Stimulated activated CD4-positive, alpha-beta T cell treated with anti-CD3 and anti-CD28 coated beads, Interleukin-2, amount 100 ng/mL, for 4 hours (primary cell): ENCODE results near the gene CD93.

ENCODE experiments used
- DNase-seq: peaks from one replicate; pipeline ENCODE4 v3.0.0-alpha.2; 2020; ENCODE audit warnings: low read depth

Gene CD93

DNA sequence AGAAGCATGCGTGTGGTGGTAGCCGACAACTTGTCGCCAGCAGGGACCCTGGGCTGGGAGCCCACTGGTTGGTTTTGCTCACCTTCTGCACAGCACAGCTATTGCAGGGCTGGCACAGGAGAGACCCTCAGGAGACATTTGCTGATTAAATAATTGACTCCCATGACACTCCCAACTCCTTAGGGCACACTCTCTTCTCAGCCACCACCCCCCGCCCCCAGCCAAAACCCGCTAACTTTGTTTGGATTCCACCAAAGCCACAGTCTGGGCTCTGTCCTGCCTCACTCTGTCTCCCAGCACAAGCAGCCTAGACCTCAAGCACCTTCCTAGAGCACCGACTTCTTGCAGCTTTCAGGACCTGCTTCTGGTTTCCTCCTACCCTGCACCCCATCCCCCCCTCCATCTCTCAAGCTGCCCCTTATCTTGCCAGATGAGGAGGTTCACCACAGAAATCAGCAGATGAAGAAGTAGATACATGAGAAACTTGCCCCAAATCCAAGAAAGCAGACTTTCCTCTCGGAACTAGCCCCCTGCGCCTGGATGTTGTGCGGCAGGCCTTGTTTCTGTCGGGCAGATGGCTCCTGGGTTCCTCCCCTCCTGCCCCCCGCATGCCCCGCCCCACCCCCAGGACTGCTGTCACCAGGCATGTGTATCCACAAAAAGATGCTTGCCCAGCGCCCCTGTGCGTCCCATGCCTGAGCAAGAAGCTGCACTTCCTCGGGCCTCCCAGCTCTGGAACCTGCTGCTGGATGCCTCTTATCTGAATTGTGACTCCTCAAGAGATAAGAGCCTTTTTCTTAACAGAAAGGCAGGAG is 35.0 kb upstream of the CD93 start:
- no peak for DNase-seq

DNA sequence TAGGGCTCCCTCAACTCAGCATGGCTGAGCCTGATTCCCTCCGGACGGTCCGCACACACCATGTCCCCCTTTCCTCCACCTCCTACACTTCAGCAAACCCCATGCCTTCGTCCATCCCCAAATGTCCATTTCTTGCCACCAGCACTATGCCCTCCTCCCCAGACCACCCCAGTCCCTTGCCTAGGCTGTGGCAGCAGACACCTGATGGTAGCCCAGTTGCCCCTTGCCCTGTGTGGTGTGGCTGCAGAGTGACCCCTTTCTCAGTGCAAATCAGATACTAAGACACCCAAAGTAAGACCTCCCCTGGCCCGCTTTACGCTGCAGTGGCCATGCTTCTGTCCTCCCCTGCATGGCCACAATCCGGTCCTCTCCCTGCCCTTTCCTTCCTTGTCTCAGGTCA is 34.1 kb upstream of the CD93 start:
- DNase-seq, result no peak

DNA sequence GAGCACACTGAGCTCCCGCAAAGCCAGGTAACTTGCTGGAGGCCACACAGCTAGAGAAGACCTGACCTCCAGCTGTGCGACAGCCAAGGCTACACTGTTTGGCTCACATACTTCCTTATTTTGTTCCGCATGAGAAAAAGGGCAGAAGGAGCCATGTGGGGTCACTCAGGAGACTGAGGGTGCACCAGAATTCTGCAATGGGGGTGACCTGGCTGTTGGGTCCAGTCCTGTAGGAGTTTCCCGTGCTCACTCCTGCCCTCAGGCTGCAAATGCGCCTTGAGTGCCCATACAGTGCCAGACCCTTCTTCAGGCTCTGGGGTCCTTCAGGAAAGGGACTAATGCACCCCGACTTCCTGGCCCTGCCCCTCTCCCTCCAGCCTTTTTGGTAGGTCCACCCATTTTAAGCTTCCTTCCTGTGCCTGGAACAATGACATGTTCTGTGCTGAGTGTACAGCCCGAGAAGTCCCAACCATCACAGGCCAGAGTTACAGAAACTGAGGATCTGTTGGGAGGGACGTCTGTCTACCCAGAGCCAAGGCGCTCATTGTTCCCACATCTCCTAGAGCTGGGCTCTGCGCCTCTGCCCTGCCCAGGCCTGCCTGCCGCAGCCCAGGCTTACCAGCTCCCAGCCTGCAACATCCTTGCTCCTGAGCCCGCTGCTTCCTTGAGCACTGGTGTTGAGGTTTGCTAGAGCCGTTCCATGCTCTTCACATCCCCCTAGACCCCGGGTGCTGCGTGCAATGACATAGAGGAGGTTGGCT is 33.5 kb upstream of the CD93 start:
- DNase-seq, result no peak

DNA sequence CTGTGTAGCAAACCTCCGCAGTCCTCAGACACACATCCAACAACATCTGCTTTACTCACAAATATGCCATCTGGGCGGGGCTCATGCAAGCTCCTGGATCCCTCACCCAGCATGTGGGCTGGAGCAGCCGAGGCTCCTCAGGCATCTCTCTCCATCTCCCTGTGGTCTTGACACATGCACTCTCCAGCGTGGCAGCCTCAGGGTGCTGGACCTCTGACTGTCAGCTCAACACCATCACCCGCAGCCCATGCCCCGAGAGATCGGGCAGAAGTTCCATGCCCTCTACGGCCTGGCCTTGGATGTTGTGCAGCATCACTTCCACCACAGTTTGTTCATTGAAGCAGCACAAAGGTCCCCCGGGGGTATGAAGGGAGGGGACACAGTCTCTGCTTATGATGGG is 32.6 kb upstream of the CD93 start:
- no peak for DNase-seq

DNA sequence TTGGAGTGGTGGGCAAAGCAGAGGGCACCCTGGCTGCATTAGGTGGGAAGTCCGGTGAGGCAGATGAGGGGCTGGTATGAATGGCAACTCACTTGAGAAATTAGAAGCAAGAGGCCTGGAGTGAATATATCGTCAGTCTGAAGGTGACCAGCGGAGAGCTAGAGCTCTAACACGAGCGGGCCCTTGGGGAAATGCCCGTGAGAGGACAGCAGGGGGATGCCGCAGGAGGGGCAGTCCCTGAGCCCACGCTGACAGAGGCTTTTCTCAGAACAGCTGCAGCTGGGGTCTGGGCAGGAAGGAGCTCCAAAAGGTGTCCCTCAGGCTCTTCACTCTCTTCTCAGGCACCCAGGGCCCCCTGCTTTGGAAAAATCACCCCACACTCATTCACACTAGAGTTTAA is 32.0 kb upstream of the CD93 start:
- DNase-seq, result no peak

DNA sequence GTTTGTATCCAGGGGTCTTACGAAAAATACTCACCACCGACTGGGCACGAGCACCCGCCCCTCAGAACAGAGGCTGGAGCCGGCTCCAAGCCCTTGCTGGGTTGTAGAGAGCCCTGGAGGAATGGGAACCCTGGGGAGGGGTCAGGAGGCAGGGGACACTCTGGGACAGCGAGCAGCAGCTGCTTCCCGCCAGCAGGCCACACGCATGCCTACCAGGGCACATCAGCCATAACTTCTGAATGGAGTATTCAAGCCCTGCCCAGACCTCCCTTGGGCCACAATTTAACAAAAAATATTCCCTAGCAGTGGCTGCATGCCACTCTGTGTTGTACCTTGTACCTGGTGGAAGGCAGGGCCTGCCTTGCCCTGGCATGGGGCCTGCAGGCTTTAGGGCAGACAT is 31.6 kb upstream of the CD93 start:
- DNase-seq, result no peak

DNA sequence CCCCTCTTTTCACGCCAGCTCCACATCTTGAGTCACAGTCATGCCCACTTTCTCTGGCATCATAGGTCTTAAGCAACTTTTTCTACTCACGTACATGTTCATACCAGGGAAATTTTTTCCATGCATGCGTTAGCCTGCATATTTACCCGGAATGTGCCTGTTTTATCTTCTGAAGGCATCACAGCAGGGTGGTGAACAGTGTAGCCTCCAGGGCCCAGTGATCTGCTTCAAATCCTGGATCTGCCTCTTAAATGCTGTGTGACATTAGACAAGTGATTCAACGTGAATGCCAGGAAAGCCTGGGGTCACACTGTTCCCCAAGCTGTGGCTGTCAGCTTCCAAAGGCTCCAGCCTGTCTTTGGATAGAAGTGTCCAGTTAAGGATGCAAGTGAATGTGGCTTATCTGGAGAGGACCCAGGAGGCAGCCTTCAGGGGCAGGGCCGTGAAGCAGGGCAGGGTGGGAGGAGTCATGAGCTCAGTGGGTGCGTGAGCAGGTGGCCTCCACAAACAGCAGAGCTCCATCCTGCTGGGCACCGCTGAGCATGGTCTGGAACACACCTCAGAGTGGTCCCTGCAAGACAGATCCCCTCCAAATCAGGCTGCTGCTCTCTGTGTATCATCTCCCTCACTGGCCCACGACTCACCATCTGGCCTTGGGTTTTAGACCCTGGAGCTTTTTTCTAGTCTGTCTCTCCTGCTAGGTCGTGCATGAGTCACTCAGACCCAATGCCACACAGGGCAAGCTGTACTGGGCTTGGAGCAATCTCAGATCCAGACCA is 30.4 kb upstream of the CD93 start:
- no peak for DNase-seq

DNA sequence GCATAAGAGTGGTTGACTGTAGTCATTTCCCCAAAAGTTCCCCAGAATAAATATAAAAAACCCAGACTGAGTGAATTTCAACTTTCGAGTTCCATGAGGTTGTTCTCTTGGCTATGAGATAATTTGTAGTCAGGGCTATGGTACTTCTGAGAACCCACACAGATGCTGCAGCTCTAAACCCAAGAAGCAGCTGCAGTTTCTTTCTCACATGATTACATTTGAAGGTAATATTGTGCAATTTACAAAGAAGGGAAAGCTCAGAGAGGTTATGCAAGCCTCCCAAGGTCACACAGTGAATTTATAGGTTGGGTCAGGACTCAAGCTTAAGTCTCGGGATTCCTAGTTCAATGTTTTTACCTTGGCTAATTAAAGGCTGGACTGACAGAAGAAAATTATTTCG is 29.7 kb upstream of the CD93 start:
- DNase-seq, result no peak

DNA sequence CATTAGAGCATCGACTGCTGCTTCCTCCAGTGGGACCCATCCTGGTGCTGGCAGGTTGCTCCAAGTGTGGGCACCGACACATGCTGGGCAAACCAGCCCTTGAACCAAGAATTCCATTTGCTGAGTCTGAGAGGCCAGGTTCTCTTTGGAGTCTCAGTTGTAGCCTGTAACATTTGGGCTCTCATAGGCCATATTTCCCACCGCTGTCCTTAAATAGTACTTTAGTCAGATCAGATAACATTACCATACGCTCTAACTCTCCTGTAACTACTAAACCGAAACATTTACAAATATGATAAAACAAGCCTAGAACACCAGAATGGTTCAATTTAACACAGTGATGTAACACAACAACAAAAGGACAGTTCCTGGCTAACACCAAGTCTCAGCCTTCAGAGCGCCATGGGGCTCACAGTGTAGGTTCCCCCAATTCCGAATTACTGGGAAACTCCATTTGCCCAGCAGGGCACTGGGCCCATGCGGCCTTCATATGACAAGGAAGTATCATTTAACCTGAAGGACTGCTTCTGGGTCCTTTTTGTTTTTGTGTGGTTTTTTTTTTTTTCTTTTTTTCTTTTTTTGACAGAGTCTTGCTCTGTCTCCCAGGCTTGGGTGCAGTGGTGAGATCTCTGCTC is 28.4 kb upstream of the CD93 start:
- DNase-seq, result no peak

DNA sequence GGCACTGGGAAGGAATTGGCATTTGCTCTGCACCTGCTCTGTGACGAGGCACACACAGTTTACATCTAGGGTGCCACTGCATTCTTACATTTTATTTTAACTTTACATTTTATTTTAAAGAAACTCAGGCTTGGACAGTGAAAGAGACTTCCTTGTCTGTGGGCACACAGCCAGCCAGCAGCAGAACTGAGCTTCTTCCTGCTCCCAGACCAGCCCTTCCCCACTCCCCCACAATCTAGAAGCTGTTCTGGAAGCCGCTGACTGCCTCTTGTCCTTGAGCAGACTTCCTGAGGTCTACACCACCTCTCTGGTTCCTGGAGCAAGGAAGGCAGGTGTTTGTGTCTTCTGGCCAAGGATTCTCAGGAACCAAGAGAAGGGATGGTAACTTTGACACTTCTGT is 27.9 kb upstream of the CD93 start:
- DNase-seq, result no peak

DNA sequence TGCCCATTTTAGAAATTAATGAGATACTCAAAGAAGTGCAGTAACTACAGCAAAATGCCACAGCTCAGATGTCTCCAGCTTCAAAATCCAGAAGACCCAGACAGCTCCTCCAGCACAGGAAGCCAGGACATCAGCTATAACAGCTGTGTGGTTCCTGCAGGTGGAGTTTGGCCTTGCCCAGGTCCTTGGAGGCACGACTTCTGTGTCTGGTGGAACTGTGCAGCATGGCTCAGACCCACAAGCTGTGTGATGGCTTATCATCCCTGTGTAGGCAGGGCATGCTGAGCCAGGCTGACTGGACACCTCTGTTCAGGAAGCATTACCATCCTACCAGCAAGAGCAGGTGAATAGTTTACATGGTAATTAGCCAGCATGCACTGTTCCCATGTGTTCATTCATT is 26.5 kb upstream of the CD93 start:
- DNase-seq, result no peak

DNA sequence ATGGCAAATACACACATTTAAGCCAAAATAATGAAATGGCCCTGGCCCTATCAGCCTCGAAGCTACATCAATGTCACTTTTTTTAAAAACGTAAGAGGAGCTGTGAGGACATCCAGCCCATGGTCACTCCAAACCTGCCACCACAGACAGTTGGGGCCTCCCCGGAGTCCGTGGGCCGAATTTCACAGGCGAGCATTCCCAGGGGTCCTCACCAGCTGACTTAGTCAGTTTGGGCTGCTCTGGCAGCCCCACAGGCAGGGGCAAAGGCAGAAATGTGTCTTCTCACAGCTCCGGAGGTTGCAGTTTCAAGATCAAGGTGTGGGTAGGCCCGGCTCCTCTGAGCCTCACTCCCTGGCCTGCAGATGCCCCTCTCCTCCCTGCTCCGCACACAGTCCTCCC is 25.8 kb upstream of the CD93 start:
- DNase-seq, result no peak

DNA sequence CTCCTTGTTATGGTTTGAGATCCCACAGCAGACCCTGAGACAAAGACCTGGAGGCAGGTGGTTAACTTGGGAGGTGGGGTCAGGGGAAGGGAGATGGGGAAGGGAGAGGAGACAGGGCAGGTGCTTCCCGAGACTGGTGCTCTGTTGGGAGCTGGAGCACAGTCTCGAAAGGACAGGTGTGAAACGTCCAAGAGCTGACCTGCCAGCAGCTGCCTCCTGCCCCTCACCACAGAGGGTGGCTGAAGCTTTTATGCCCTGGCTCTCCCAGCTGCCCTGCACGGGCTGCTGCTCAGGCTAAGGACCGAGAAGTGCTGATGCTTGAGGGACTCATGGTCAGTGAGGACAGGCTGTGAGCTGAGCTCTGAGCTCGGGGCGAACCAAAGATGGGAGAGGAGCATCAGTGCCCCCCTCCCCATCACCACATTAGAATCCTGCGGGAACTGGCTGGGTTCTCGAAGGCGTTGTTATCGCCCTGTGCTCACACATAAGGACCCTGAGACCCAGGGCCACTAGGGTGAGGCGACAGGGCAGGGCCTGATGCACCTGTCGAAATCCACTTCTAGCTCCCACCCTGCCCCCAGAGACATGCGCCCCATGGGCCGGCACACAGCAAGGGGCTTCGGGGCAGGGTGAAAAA is 25.3 kb upstream of the CD93 start:
- no peak for DNase-seq

DNA sequence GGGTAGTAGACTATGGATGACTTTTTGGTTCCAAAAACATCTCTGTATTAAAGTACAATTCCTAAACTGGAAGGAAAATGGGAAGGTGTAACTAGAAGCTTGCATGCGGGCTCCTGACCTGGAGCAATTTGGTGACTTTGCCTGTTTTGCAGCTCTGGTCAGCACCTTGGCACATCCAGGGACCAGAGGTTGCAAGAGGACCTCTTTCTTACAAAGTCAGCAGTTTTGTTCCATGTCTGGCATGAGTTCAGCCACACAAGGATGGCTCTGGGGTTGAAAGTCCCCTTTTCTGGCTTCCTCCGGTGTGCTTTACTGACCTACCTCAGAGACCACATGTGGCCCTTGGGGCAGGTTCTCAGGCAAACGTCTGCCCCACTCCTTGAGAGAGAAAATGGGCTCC is 22.7 kb upstream of the CD93 start:
- DNase-seq, result no peak

DNA sequence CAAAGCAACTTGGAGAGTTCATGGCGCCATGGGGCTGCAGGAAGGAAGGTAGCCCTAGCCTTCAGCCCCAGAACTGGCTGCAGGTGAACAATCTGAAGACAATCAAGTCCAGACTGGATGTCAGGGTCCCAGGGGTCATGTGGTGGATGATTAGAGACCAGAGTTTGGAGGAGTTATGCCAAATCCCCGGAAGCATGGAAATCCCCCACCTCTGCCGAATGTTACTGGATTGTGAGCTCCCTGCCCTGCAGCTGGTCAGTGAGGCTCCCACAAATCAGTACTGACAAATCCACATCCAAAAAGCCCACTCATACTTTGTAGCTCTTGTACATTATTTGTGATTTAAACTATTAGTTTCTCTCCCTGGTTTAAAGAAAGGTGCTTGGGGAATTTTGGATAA is 21.3 kb upstream of the CD93 start:
- DNase-seq, result no peak

DNA sequence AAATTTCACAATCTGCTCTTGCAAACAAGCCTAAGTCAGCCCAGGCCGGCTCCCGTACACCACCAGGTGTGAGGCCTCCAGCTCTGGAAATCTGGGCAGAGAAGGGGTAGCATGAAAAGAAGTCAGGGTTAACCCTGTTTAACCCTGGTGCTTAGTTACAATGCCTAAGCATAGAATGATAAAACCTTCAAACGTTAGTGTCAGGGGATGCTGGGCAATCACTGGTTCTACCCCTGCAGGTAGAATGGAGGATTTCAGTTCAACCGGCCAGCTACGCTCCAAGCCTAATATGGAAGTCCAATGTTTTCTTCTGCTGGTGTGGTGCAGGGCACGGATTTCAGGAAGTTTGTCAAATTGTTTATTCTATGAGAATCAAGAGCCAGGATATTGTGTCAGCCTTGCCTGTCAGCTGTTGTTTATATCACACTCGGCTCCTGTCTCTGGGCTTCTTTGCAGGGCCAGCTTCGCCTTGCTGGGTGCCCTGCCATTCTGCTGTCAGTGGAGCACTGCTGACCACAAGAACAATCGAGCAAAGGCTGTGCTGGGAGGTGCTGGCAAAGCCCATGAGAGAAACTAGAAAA is 20.2 kb upstream of the CD93 start:
- DNase-seq, result no peak

DNA sequence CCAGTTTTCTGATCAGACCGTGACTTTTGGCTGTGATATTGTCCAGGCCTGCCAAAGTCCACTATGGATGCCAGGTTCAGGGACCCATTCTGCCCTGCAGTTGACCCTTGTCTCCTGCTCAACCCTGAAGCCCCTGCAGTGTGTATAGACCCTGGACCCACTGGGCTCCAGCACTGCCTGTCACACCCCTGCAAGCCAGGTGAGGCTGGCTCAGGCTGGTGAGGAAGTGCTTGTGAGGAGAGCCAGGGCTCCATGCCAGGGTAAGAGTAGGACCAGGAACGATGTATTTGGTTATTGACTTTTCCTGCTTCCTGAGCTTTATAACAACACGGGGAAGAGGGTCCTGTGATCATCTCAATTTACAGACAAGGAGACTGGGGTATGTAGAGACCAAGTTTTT is 19.1 kb upstream of the CD93 start:
- no peak for DNase-seq

DNA sequence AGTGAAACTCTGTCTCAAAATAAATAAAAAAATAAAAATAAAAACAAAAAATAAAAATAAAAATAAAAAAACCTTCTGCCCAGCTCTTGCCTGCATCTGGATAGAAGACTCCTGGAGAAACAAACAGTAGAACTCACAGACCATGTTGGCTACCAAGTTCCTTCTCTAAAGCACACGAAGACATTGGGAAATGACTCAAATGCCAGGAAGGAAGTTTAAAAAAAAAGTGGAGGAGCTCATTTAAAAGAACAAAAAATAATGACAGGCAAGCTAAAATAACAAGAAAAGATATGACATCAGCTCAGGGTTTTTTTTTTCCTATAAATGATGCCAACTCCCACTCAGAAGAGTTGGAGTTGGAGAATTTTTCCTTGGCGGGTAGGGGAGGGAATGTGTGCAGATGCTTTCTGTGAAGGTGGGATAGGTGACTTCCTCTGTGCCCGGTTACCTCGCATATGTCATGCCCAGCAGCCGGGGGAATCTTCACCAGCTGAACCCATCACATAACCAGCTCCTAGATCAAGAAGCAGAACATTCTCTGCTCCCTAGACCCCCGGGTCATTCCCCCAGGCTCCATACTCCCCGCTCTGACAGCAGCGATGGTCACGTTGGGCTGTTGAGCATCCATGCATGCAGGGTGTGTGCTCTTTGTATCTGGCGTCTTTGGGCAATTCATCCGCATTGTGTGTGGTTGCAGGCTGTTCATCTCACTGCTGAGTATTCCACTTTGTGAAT is 17.3 kb upstream of the CD93 start:
- DNase-seq, result no peak

DNA sequence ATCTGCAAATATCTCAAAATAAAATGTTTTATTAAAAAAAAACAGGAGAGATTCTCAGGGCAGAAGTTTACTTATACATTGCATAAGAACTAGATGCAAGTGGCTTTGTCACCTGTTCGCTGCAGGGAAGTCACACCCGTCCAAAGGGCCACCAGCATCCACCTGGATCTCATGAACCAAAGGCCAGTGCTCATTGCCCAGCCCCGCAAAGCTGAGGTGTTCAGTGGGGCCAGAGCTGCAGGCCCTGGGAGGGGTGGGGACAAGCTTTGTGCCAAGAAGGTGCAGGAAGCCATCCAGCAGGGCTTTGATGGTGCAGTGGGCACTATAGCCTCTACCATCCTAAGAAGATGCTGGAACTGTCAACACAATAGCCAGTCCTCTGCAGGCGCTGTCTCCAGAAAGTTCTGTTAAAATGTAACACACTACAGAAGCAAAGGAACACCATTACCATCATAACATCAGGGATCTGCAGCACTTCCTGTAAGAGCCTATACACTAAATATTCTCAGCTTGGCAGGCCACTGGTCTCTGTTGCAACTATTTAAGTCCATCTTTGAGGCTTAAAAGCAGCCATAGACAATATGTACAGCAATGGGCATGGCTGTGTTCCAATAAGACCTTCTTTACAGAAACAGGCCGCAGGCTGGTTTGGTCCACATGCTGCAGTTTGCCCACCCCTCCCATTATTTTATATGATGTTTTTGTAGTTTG is 15.7 kb upstream of the CD93 start:
- no peak for DNase-seq

DNA sequence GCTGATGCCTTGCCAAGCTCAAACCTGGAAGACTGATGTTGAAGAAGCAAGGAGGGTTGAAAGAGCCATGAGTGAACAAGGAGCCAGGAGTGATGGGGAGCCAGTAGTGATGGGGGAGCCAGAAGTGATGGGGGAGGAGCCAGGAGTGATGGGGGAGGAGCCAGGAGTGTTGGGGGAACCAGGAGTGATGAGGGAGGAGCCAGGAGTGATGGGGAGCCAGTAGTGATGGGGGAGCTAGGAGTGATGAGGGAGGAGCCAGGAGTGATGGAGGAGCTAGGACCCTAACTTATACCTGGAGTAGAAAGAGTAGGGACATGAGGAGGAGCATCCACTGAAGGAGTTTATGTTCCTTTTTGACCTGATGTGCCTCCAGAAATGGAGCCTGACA is 14.6 kb upstream of the CD93 start:
- no peak for DNase-seq
